Astrocyte (in vitro differentiated cells and primary cell): ENCODE data around the gene SETD2. TPM values are rescaled to one million over a fixed set of nuclear protein-coding genes. Genes with fewer than 3 reads are reported as not detected.

Source experiments
- DNase-seq: peaks from one replicate; pipeline ENCODE4 v3.0.0-alpha.2; 2010; ENCODE audit warnings: low read depth
- FAIRE-seq: peaks from 2 replicates; lab custom pipeline; 2011; peaks lifted over from hg19 to GRCh38; lab: Jason Lieb, UNC
- H2AFZ ChIP-seq: 2 replicates; pipeline ENCODE4 v1.6.0; 2012; ENCODE audit warnings: low read depth, low read length, inconsistent platforms
- H3K27ac ChIP-seq: 2 replicates; pipeline ENCODE4 v1.5.1; 2011; ENCODE audit warnings: low read depth, low read length, inconsistent platforms
- H3K27me3 ChIP-seq: 2 replicates; pipeline ENCODE4 v1.6.0; 2011; ENCODE audit warnings: low read length, inconsistent platforms; ENCODE audit not compliant: insufficient read depth
- H3K36me3 ChIP-seq: 2 replicates; pipeline ENCODE4 v1.5.1; 2011; ENCODE audit warnings: low read length, inconsistent platforms; ENCODE audit not compliant: insufficient read depth
- H3K4me1 ChIP-seq: 2 replicates; pipeline ENCODE4 v1.5.1; 2011; ENCODE audit warnings: low read length, inconsistent platforms; ENCODE audit not compliant: insufficient read depth
- H3K4me2 ChIP-seq: 2 replicates; pipeline ENCODE4 v1.6.0; 2012; ENCODE audit warnings: low read length, inconsistent platforms
- H3K4me3 ChIP-seq: 2 replicates; pipeline ENCODE4 v1.5.1; 2011; ENCODE audit warnings: low read depth, mild to moderate bottlenecking, low read length, inconsistent platforms; ENCODE audit not compliant: insufficient read depth
- H3K79me2 ChIP-seq: 2 replicates; pipeline ENCODE4 v1.6.0; 2012; ENCODE audit warnings: mild to moderate bottlenecking, low read length, inconsistent platforms; ENCODE audit not compliant: insufficient read depth
- H3K9ac ChIP-seq: 2 replicates; pipeline ENCODE4 v1.6.0; 2012; ENCODE audit warnings: mild to moderate bottlenecking, low read length, inconsistent platforms
- H3K9me3 ChIP-seq: 2 replicates; pipeline ENCODE4 v1.5.1; 2012; ENCODE audit warnings: low read depth, mild to moderate bottlenecking, low read length, inconsistent platforms; ENCODE audit not compliant: insufficient read depth
- H4K20me1 ChIP-seq: 2 replicates; pipeline ENCODE4 v1.6.0; 2012; ENCODE audit warnings: low read length, inconsistent platforms; ENCODE audit not compliant: insufficient read depth
- H3K27ac Mint-ChIP-seq: one replicate; pipeline ENCODE4 v1.8.0; 2021; ENCODE audit warnings: mild to moderate bottlenecking, mixed read lengths; ENCODE audit not compliant: unreplicated experiment
- H3K27me3 Mint-ChIP-seq: one replicate; pipeline ENCODE4 v1.8.0; 2021; ENCODE audit warnings: low read depth, mixed read lengths; ENCODE audit not compliant: unreplicated experiment
- H3K36me3 Mint-ChIP-seq: one replicate; pipeline ENCODE4 v1.8.0; 2021; ENCODE audit warnings: low read depth, mixed read lengths; ENCODE audit not compliant: unreplicated experiment
- H3K4me1 Mint-ChIP-seq: one replicate; pipeline ENCODE4 v1.8.0; 2021; ENCODE audit warnings: low read depth, mixed read lengths; ENCODE audit not compliant: unreplicated experiment
- H3K4me3 Mint-ChIP-seq: one replicate; pipeline ENCODE4 v1.8.0; 2021; ENCODE audit warnings: mild to moderate bottlenecking, moderate library complexity, mixed read lengths; ENCODE audit not compliant: unreplicated experiment
- H3K9me3 Mint-ChIP-seq: one replicate; pipeline ENCODE4 v1.8.0; 2021; ENCODE audit warnings: mild to moderate bottlenecking, mixed read lengths; ENCODE audit not compliant: unreplicated experiment
- EZH2 ChIP-seq: IDR thresholded peaks from 2 replicates; pipeline ENCODE4 v1.6.1; 2012; ENCODE audit warnings: mild to moderate bottlenecking, low read length, inconsistent platforms; ENCODE audit not compliant: insufficient read depth
- total RNA-seq: library from RNA; stranded (reverse); gene quantifications from 2 replicates; pipeline ENCODE4 v1.2.1, GENCODE V29; 2021
- TF ChIP-seq, protein P1 (sequence below): IDR thresholded peaks from 2 replicates; pipeline ENCODE4 v1.5.1; 2011; ENCODE audit warnings: low read depth, mild to moderate bottlenecking, inconsistent platforms, low read length, moderate library complexity; ENCODE audit not compliant: insufficient read depth

SETD2 gene
- total RNA-seq, 1 donor from 2014 or later: 46.5 TPM

DNA sequence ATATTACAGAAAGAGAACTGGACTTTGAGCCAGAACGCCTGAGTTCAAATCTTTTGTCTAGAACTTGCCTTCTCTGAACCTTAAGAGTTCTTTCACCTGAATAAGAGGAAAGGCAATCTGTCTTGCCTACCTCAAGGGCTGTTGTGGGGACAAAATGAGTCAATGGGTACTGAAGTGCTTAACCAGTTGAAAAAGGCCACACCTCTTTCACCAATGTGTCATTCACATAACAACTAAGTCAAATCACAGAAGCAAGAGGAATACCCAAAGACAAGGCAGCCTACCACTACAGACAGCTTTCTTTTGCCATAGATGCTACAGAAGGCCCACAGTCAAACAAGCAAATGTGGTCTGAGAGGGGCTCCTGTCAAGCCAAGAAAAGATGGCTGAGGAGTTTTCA is 144.7 kb downstream of the SETD2 start:
- Histone ChIP-seq H3K27me3 (no peaks in the 10 kb centered on the region), H3K36me3 (peaks cover 21% of the 10 kb centered on the region), H3K9ac (no peak overlapping the region), H3K4me2 (no peak overlapping the region), H3K4me1 (peaks cover 29% of the 10 kb centered on the region), H3K27ac (no peak overlapping the region), H2AFZ (no peak overlapping the region), H3K79me2 (peaks cover 38% of the 10 kb centered on the region), H3K9me3 (no peaks in the 10 kb centered on the region), H4K20me1 (peaks cover 41% of the 10 kb centered on the region), H3K4me3 (no peak overlapping the region)
- Mint-ChIP-seq H3K4me3 (no peak overlapping the region), H3K27ac (no peak overlapping the region), H3K27me3 (no peaks in the 10 kb centered on the region), H3K9me3 (no peaks in the 10 kb centered on the region), H3K36me3 (peaks cover 20% of the 10 kb centered on the region), H3K4me1 (peaks cover 32% of the 10 kb centered on the region)
- DNase-seq (no peak), FAIRE-seq (no peak)
- TF ChIP-seq EZH2: no peak
- TF ChIP-seq, protein P1, sequence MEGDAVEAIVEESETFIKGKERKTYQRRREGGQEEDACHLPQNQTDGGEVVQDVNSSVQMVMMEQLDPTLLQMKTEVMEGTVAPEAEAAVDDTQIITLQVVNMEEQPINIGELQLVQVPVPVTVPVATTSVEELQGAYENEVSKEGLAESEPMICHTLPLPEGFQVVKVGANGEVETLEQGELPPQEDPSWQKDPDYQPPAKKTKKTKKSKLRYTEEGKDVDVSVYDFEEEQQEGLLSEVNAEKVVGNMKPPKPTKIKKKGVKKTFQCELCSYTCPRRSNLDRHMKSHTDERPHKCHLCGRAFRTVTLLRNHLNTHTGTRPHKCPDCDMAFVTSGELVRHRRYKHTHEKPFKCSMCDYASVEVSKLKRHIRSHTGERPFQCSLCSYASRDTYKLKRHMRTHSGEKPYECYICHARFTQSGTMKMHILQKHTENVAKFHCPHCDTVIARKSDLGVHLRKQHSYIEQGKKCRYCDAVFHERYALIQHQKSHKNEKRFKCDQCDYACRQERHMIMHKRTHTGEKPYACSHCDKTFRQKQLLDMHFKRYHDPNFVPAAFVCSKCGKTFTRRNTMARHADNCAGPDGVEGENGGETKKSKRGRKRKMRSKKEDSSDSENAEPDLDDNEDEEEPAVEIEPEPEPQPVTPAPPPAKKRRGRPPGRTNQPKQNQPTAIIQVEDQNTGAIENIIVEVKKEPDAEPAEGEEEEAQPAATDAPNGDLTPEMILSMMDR: no peak

DNA sequence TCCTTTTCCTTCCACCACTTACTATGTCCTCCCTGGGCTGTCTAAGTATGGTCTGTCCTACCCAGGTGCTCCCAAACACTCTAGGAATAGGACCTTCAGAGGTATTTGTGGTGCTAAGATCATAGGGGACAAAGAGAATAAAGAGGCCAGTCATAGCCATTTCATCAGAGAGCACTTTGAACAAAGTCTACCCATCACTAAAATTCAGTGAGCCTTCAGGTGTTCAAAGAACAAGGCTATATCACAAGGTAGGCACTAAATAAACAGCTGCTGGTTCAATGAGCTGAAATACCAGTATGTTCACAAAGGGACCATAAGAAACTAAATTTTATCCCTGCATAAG is 145.7 kb downstream of the SETD2 start:
- DNase-seq (no peak), FAIRE-seq (no peak)
- Histone ChIP-seq H3K4me1 (peaks cover 29% of the 10 kb centered on the region), H2AFZ (no peak overlapping the region), H3K9ac (no peak overlapping the region), H3K36me3 (peaks cover 28% of the 10 kb centered on the region), H3K4me2 (no peak overlapping the region), H3K79me2 (peaks cover 29% of the 10 kb centered on the region), H3K27me3 (no peaks in the 10 kb centered on the region), H4K20me1 (peaks cover 40% of the 10 kb centered on the region), H3K27ac (no peak overlapping the region), H3K4me3 (no peak overlapping the region), H3K9me3 (no peaks in the 10 kb centered on the region)
- no peaks in the 10 kb centered on the region for H3K9me3 Mint-ChIP-seq
- no peaks in the 10 kb centered on the region for H3K27me3 Mint-ChIP-seq
- peaks cover 34% of the 10 kb centered on the region for H3K4me1 Mint-ChIP-seq
- TF ChIP-seq EZH2: no peak
- TF ChIP-seq, protein P1: no peak
- H3K27ac Mint-ChIP-seq: peak overlapping the region; percentile 43
- H3K36me3 Mint-ChIP-seq: peaks cover 20% of the 10 kb centered on the region
- H3K4me3 Mint-ChIP-seq: no peak overlapping the region

DNA sequence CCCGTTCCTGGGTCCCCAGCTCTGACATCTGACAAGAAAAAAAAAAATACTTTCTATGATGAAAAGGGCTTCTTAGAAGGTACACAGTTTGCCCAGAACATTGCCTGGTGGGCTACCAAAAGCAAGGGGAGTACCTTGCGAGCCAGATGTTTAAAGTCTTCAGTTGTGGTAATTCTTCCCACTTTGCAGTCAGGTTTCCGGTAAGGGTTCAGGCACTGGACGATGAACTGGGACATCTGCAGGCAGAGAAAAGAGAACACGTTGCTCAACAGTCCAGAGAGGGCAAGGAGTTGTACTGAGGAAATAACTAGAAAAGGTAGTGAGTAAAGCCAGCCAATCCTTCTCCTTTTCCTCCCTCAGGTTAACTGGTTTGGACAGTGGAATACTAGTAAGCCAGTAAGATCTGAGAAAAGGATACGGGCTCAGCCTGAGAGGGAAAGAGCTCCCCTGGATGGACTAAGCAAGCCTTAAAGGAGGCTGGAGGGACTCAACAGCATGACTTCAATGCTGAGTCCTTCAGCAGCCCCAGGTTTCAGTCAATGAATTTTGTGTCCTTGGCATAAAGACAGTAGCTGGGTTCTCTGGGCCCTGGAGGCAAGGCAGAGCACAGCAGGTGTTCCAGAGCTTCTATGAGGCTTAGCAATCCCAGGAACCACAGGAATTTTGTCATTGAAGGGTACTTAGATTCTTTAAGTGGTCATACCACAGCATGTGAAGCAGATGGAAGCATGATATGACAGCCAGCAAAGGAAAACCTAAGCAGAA is 146.2 kb downstream of the SETD2 start:
- H3K36me3 Mint-ChIP-seq: peaks cover 20% of the 10 kb centered on the region
- Histone ChIP-seq H3K4me1 (peaks cover 29% of the 10 kb centered on the region), H3K79me2 (peaks cover 25% of the 10 kb centered on the region), H3K36me3 (peaks cover 28% of the 10 kb centered on the region), H3K4me3 (no peak overlapping the region), H3K27ac (peak overlapping the region; percentile 59), H2AFZ (no peak overlapping the region), H3K4me2 (peak overlapping the region; percentile 72), H3K27me3 (no peaks in the 10 kb centered on the region), H3K9ac (peak overlapping the region; percentile 41), H3K9me3 (no peaks in the 10 kb centered on the region), H4K20me1 (peaks cover 34% of the 10 kb centered on the region)
- no peak for FAIRE-seq
- H3K4me3 Mint-ChIP-seq: no peak overlapping the region
- TF ChIP-seq, protein P1: peak; percentile 5
- no peak for TF ChIP-seq EZH2
- peak; percentile 38 for DNase-seq
- H3K4me1 Mint-ChIP-seq: peaks cover 34% of the 10 kb centered on the region
- no peaks in the 10 kb centered on the region for H3K27me3 Mint-ChIP-seq
- no peaks in the 10 kb centered on the region for H3K9me3 Mint-ChIP-seq
- H3K27ac Mint-ChIP-seq: peak overlapping the region; percentile 88
